Measurements from ENCODE around the gene LEKR1. TPM values are rescaled to one million over a fixed set of nuclear protein-coding genes. Genes with fewer than 3 reads are reported as not detected.

Gene LEKR1
- total RNA-seq, 1 experiment from 2014 or later: 0.90 TPM

DNA sequence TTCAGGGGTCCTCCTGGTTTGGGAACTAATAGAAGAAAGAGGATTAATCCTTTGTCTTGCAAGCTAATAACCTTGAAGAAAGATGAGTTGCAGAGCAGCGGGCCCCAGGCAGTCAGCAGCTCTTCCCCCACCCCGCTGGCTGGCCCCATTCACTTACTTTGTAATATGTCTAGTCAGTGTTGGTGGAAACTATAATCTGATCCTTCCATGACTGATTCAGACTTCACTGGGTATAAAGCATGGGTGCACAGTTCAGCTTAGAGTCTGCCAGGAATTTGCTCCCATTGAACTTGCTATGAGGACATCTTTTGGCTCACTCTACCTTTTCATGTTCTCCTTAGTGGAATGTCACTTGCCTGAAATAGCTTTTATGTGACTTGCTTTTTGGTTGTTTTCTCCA is 216.1 kb downstream of the LEKR1 start:
- Histone ChIP-seq H3K27me3 (replicated peaks; ENCODE audit: insufficient read depth, low read depth, low read length, poor library complexity) (no peaks in the 10 kb centered on the region), H3K4me3 (ENCODE audit: low read depth, low read length, poor library complexity, severe bottlenecking) (no peak overlapping the region), H3K9me3 (ENCODE audit: low read depth, low read length, poor library complexity, severe bottlenecking) (no peaks in the 10 kb centered on the region), H3K36me3 (ENCODE audit: insufficient read depth, low read length, poor library complexity, severe bottlenecking) (no peaks in the 10 kb centered on the region), H3K4me1 (ENCODE audit: insufficient read depth, low read length, poor library complexity, severe bottlenecking) (no peaks in the 10 kb centered on the region), H3K27ac (ENCODE audit: low read depth, low read length, poor library complexity, severe bottlenecking) (no peak overlapping the region)
- no peak for DNase-seq (ENCODE audit: low spot score)
- no TSS peak for BruUV-seq (replicated peaks)
- TF ChIP-seq EZH2 (IDR thresholded peaks at IDR 0.05; ENCODE audit: borderline replicate concordance, low read depth, low read length, poor library complexity, severe bottlenecking): no peak
- TF ChIP-seq, protein P1, sequence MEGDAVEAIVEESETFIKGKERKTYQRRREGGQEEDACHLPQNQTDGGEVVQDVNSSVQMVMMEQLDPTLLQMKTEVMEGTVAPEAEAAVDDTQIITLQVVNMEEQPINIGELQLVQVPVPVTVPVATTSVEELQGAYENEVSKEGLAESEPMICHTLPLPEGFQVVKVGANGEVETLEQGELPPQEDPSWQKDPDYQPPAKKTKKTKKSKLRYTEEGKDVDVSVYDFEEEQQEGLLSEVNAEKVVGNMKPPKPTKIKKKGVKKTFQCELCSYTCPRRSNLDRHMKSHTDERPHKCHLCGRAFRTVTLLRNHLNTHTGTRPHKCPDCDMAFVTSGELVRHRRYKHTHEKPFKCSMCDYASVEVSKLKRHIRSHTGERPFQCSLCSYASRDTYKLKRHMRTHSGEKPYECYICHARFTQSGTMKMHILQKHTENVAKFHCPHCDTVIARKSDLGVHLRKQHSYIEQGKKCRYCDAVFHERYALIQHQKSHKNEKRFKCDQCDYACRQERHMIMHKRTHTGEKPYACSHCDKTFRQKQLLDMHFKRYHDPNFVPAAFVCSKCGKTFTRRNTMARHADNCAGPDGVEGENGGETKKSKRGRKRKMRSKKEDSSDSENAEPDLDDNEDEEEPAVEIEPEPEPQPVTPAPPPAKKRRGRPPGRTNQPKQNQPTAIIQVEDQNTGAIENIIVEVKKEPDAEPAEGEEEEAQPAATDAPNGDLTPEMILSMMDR (conservative IDR thresholded peaks at IDR 0.05; ENCODE audit: low read depth, low read length): no peak
- intact Hi-C loops (cut with micrococcal nuclease; ENCODE audit: unreplicated experiment): no loop called here
- ChIA-PET POLR2A (ENCODE audit: low non-redundant PET) (no interaction called here), CTCF (no interaction called here)

DNA sequence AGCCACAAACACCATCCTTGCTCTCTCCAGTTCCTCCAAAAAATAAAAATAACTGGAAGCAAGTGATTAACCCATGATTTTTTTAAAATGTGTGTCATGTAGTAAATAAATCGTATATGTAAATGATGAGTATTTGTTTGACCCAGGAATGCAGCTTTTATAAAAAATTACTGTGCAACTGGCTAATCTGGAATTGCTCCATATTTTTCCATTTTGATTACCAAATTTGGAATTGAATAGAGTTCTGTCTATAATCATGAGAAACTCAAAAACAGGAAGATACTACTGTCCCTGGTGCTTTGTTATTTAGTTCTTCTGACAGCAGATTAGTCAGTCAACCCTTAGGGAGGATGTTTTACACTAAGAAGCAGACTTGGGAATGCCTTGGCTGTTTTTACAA is 217.6 kb downstream of the LEKR1 start:
- CTCF ChIA-PET: no interaction called here
- Histone ChIP-seq H3K4me3 (ENCODE audit: low read depth, low read length, poor library complexity, severe bottlenecking) (no peak overlapping the region), H3K27ac (ENCODE audit: low read depth, low read length, poor library complexity, severe bottlenecking) (no peak overlapping the region), H3K36me3 (ENCODE audit: insufficient read depth, low read length, poor library complexity, severe bottlenecking) (no peaks in the 10 kb centered on the region), H3K27me3 (replicated peaks; ENCODE audit: insufficient read depth, low read depth, low read length, poor library complexity) (no peaks in the 10 kb centered on the region), H3K9me3 (ENCODE audit: low read depth, low read length, poor library complexity, severe bottlenecking) (no peaks in the 10 kb centered on the region), H3K4me1 (ENCODE audit: insufficient read depth, low read length, poor library complexity, severe bottlenecking) (no peaks in the 10 kb centered on the region)
- POLR2A ChIA-PET (ENCODE audit: low non-redundant PET): no interaction called here
- DNase-seq (ENCODE audit: low spot score): no peak
- TF ChIP-seq, protein P1 (conservative IDR thresholded peaks at IDR 0.05; ENCODE audit: low read depth, low read length): no peak
- no peak for TF ChIP-seq EZH2 (IDR thresholded peaks at IDR 0.05; ENCODE audit: borderline replicate concordance, low read depth, low read length, poor library complexity, severe bottlenecking)
- no TSS peak for BruUV-seq (replicated peaks)
- intact Hi-C loops (cut with micrococcal nuclease; ENCODE audit: unreplicated experiment): no loop called here

DNA sequence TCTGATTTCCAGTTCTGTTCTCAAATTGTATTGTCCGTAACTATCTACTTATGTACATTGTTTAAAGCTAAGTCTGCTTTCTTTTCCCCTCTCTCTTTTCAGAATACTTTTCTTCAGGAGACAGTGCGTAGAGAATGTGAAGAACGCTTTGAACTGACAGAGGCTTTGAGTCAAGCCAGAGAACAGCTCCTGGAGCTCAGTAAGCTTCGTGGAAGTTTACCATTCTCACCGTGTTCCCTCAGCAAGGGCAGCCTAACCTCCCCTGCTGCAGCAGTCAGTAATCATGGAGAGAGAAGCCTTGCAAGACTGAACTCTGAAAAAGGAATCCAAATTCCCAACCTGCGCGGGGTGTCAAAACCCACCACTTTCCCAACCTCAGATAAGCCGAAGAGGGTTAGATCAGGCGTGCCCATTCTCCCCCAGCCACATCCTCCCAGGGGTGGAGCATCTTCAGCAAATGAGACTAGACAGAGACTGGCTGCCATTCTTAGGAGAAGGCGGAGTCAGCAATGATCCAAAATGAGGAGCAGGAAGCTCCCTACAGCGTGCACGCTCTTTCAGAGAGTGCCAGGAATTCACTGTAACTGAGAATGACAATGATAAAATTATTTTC is 219.2 kb downstream of the LEKR1 start:
- Histone ChIP-seq H3K9me3 (ENCODE audit: low read depth, low read length, poor library complexity, severe bottlenecking) (no peaks in the 10 kb centered on the region), H3K27ac (ENCODE audit: low read depth, low read length, poor library complexity, severe bottlenecking) (no peak overlapping the region), H3K4me3 (ENCODE audit: low read depth, low read length, poor library complexity, severe bottlenecking) (no peak overlapping the region), H3K27me3 (replicated peaks; ENCODE audit: insufficient read depth, low read depth, low read length, poor library complexity) (no peaks in the 10 kb centered on the region), H3K4me1 (ENCODE audit: insufficient read depth, low read length, poor library complexity, severe bottlenecking) (peaks cover 3% of the 10 kb centered on the region), H3K36me3 (ENCODE audit: insufficient read depth, low read length, poor library complexity, severe bottlenecking) (no peaks in the 10 kb centered on the region)
- BruUV-seq (replicated peaks): no TSS peak
- no peak for TF ChIP-seq EZH2 (IDR thresholded peaks at IDR 0.05; ENCODE audit: borderline replicate concordance, low read depth, low read length, poor library complexity, severe bottlenecking)
- TF ChIP-seq, protein P1 (conservative IDR thresholded peaks at IDR 0.05; ENCODE audit: low read depth, low read length): no peak
- intact Hi-C loops (cut with micrococcal nuclease; ENCODE audit: unreplicated experiment): no loop called here
- ChIA-PET CTCF (no interaction called here), POLR2A (ENCODE audit: low non-redundant PET) (no interaction called here)
- DNase-seq (ENCODE audit: low spot score): no peak

Measured in A673 (cell line).